HEK293T (cell line): Measurements from ENCODE around the gene GAL3ST2.
"Not testable (repeated sequence)": the region's sequence is repeated elsewhere in the genome, so short reads cannot be mapped to it uniquely, and the experiment has no call there.

Source experiments
- CTCF ChIA-PET: fragments of 350-600 bp; formaldehyde crosslinking; extraction: SDS; loops from one replicate; lab custom pipeline; 2021; ENCODE audit warnings: antibody characterized with exemption, inconsistent platforms; lab: Yijun Ruan, JAX
- POLR2A ChIA-PET: fragments of 350-600 bp; formaldehyde crosslinking; extraction: SDS; loops from one replicate; lab custom pipeline; 2020; ENCODE audit warnings: antibody characterized with exemption, inconsistent platforms; lab: Yijun Ruan, JAX
- DNase-seq: peaks from one replicate; pipeline ENCODE4 v3.0.0; 2012; ENCODE audit warnings: mixed read lengths; ENCODE audit errors: extremely low spot score
- ARNT ChIP-seq: fragments of 450-650 bp; IDR thresholded peaks from 2 replicates; pipeline ENCODE4 v1.6.1; 2017; ENCODE audit warnings: mild to moderate bottlenecking
- BHLHE40 ChIP-seq: fragments of 450-650 bp; IDR thresholded peaks from 2 replicates; pipeline ENCODE4 v1.6.1; 2016; ENCODE audit warnings: mild to moderate bottlenecking, moderate library complexity, borderline replicate concordance
- CTBP1 ChIP-seq: fragments of 450-650 bp; IDR thresholded peaks from 2 replicates; pipeline ENCODE4 v1.6.1; 2016; ENCODE audit warnings: borderline replicate concordance
- ELF4 ChIP-seq: fragments of 450-650 bp; IDR thresholded peaks from 2 replicates; pipeline ENCODE4 v1.6.1; 2017; ENCODE audit warnings: antibody characterized with exemption
- FOXA1 ChIP-seq: fragments of 450-650 bp; IDR thresholded peaks from 2 replicates; pipeline ENCODE4 v1.6.1; 2016; ENCODE audit warnings: mild to moderate bottlenecking
- FOXK2 ChIP-seq: fragments of 450-650 bp; IDR thresholded peaks from 2 replicates; pipeline ENCODE4 v1.6.1; 2016; ENCODE audit warnings: mild to moderate bottlenecking
- FOXM1 ChIP-seq: fragments of 450-650 bp; IDR thresholded peaks from 2 replicates; pipeline ENCODE4 v1.6.1; 2017; ENCODE audit warnings: mild to moderate bottlenecking, borderline replicate concordance
- HDGF ChIP-seq: fragments of 450-650 bp; IDR thresholded peaks from 2 replicates; pipeline ENCODE4 v1.6.1; 2017; ENCODE audit warnings: antibody characterized with exemption, borderline replicate concordance
- L3MBTL2 ChIP-seq: fragments of 450-650 bp; conservative IDR thresholded peaks from 2 replicates; pipeline ENCODE4 v1.6.1; 2016; ENCODE audit warnings: mild to moderate bottlenecking
- LEF1 ChIP-seq: fragments of 450-650 bp; IDR thresholded peaks from 2 replicates; pipeline ENCODE4 v1.6.1; 2017; ENCODE audit warnings: mild to moderate bottlenecking, borderline replicate concordance
- NFRKB ChIP-seq: fragments of 450-650 bp; IDR thresholded peaks from 2 replicates; pipeline ENCODE4 v1.6.1; 2016; ENCODE audit warnings: mild to moderate bottlenecking, moderate library complexity
- PKNOX1 ChIP-seq: fragments of 450-650 bp; IDR thresholded peaks from 2 replicates; pipeline ENCODE4 v1.6.1; 2016
- SP1 ChIP-seq: fragments of 450-650 bp; IDR thresholded peaks from 2 replicates; pipeline ENCODE4 v1.6.1; 2017
- SUZ12 ChIP-seq: fragments of 450-650 bp; IDR thresholded peaks from 2 replicates; pipeline ENCODE4 v1.6.1; 2016; ENCODE audit warnings: mild to moderate bottlenecking
- TARDBP ChIP-seq: fragments of 450-650 bp; IDR thresholded peaks from 2 replicates; pipeline ENCODE4 v1.6.1; 2016
- ZNF384 ChIP-seq: fragments of 450-650 bp; IDR thresholded peaks from 2 replicates; pipeline ENCODE4 v1.6.1; 2016

Gene GAL3ST2

GRCh38 chr2:241780939-241781569, 4.4 kb downstream of the GAL3ST2 start:
- ChIA-PET CTCF (no interaction called here), POLR2A (interaction anchor here (1.2 kb wide), 1 partner anchor 47 kb away, joined by 3 read pairs; the partner anchor contains the start of gene D2HGDH)

GRCh38 chr2:241782053-241782452, 5.4 kb downstream of the GAL3ST2 start:
- DNase-seq, POLR2A ChIA-PET, CTCF ChIA-PET: not testable (repeated sequence)

More at GRCh38 chr2:241780939-241781569, 4.4 kb downstream of the GAL3ST2 start:
- TF ChIP-seq FOXA1, result no peak
- TF ChIP-seq CTBP1, result no peak
- TF ChIP-seq PKNOX1, result no peak
- TF ChIP-seq FOXK2, result no peak
- TF ChIP-seq LEF1, result no peak
- TF ChIP-seq FOXM1, result no peak
- no peak for TF ChIP-seq ARNT
- TF ChIP-seq ELF4, result no peak
- no peak for TF ChIP-seq L3MBTL2
- no peak for TF ChIP-seq NFRKB
- no peak for DNase-seq

- ChIA-PET POLR2A (interaction anchor here (1.4 kb wide), 1 partner anchor 15 kb away, joined by 3 read pairs; no protein-coding TSS in a partner anchor), CTCF (no interaction called here)
- no peak for DNase-seq
- TF ChIP-seq ZNF384 (no peak), FOXK2 (no peak), SP1 (no peak), CTBP1 (no peak), FOXM1 (no peak), SUZ12 (no peak), BHLHE40 (no peak), PKNOX1 (no peak), HDGF (no peak), ARNT (no peak), L3MBTL2 (no peak), FOXA1 (no peak), LEF1 (no peak), TARDBP (no peak), ELF4 (no peak), NFRKB (no peak)
Measured at GRCh38 chr2:241788135-241788534, 11.5 kb downstream of the GAL3ST2 start.

- ChIA-PET CTCF (no interaction called here), POLR2A (no interaction called here)
- DNase-seq, result no peak
- TF ChIP-seq ELF4, result no peak
- no peak for TF ChIP-seq NFRKB
- TF ChIP-seq TARDBP, result no peak
- no peak for TF ChIP-seq SUZ12
Measured at GRCh38 chr2:241788572-241788971, 11.9 kb downstream of the GAL3ST2 start.

GRCh38 chr2:241791385-241791784, 14.8 kb downstream of the GAL3ST2 start:
- CTCF ChIA-PET, POLR2A ChIA-PET, DNase-seq: not testable (repeated sequence)

GRCh38 chr2:241793385-241793784, 16.8 kb downstream of the GAL3ST2 start:
- TF ChIP-seq SP1, result no peak
- no peak for TF ChIP-seq ARNT
- no peak for TF ChIP-seq ELF4
- TF ChIP-seq FOXA1, result no peak
- peak; percentile 32; the same call in 1 of the 2 replicates for TF ChIP-seq TARDBP
- TF ChIP-seq ZNF384, result 0 out of 2 replicates have a peak, but pooled peaks have one; percentile 14
- no peak for TF ChIP-seq LEF1
- TF ChIP-seq BHLHE40, result no peak
- CTCF ChIA-PET, result no interaction called here
- DNase-seq, result no peak
- POLR2A ChIA-PET, result no interaction called here

GRCh38 chr2:241794250-241794823, 17.7 kb downstream of the GAL3ST2 start:
- POLR2A ChIA-PET, result no interaction called here
- CTCF ChIA-PET, result no interaction called here
- no peak for DNase-seq
- TF ChIP-seq HDGF (no peak), ARNT (no peak), SP1 (no peak), TARDBP (no peak), BHLHE40 (no peak), SUZ12 (no peak), L3MBTL2 (no peak), FOXK2 (no peak), LEF1 (no peak), FOXM1 (no peak), NFRKB (no peak), FOXA1 (no peak), CTBP1 (no peak), PKNOX1 (no peak)
